ENCODE data around the gene RFLNA. TPM values are rescaled to one million over a fixed set of nuclear protein-coding genes. Genes with fewer than 3 reads are reported as not detected.

Gene RFLNA
- polyA plus RNA-seq, 1 donor from 2014 or later = 9.6 TPM

- Histone ChIP-seq H2AFZ (ENCODE audit: low read depth, low read length) (no peak overlapping the region), H3K4me3 (ENCODE audit: low read length) (no peak overlapping the region), H3K9me2 (ENCODE audit: insufficient read depth, low read length) (no peaks in the 10 kb centered on the region), H3K27me3 (ENCODE audit: insufficient read depth, low read depth, low read length) (no peaks in the 10 kb centered on the region), H3F3A (ENCODE audit: insufficient read depth, low read length, poor library complexity, severe bottlenecking) (no peaks in the 10 kb centered on the region), H4K20me1 (ENCODE audit: insufficient read depth) (no peaks in the 10 kb centered on the region), H3K79me2 (replicated peaks; ENCODE audit: insufficient read depth, low read length) (no peaks in the 10 kb centered on the region), H3K27ac (ENCODE audit: low read length) (no peak overlapping the region), H3K9me3 (ENCODE audit: low read length) (no peaks in the 10 kb centered on the region), H3K4me2 (ENCODE audit: low read length) (no peak overlapping the region), H3K9ac (ENCODE audit: low read length) (no peak overlapping the region), H3K36me3 (ENCODE audit: insufficient read depth, low read length) (no peaks in the 10 kb centered on the region)
- TF ChIP-seq MXI1 (conservative IDR thresholded peaks at IDR 0.05; ENCODE audit: poor library complexity, severe bottlenecking) (no peak), EP300 (conservative IDR thresholded peaks at IDR 0.05; ENCODE audit: poor library complexity, severe bottlenecking) (no peak), TAF1 (IDR thresholded peaks at IDR 0.05; ENCODE audit: low read depth) (no peak), RAD21 (conservative IDR thresholded peaks at IDR 0.05) (no peak)
Observed at GRCh38 chr12:124336742-124337520, 42.0 kb downstream of the RFLNA start.

GRCh38 chr12:124337622-124338021 lies 42.7 kb downstream of the RFLNA start:
- Histone ChIP-seq H3K27me3 (ENCODE audit: insufficient read depth, low read depth, low read length) (no peaks in the 10 kb centered on the region), H3K9me3 (ENCODE audit: low read length) (no peaks in the 10 kb centered on the region), H3K79me2 (replicated peaks; ENCODE audit: insufficient read depth, low read length) (no peaks in the 10 kb centered on the region), H3F3A (ENCODE audit: insufficient read depth, low read length, poor library complexity, severe bottlenecking) (no peaks in the 10 kb centered on the region), H3K36me3 (ENCODE audit: insufficient read depth, low read length) (peaks cover under 1% of the 10 kb centered on the region), H3K9ac (ENCODE audit: low read length) (no peak overlapping the region), H4K20me1 (ENCODE audit: insufficient read depth) (no peaks in the 10 kb centered on the region), H3K9me2 (ENCODE audit: insufficient read depth, low read length) (no peaks in the 10 kb centered on the region), H3K4me3 (ENCODE audit: low read length) (no peak overlapping the region), H2AFZ (ENCODE audit: low read depth, low read length) (no peak overlapping the region), H3K27ac (ENCODE audit: low read length) (no peak overlapping the region), H3K4me2 (ENCODE audit: low read length) (no peak overlapping the region)
- no peak for TF ChIP-seq EP300 (conservative IDR thresholded peaks at IDR 0.05; ENCODE audit: poor library complexity, severe bottlenecking)
- no peak for TF ChIP-seq TAF1 (IDR thresholded peaks at IDR 0.05; ENCODE audit: low read depth)
- TF ChIP-seq RAD21 (conservative IDR thresholded peaks at IDR 0.05) = no peak
- no peak for TF ChIP-seq REST (IDR thresholded peaks at IDR 0.05; ENCODE audit: borderline replicate concordance)
- TF ChIP-seq SMC3 (conservative IDR thresholded peaks at IDR 0.05; ENCODE audit: poor library complexity) = no peak
- no peak for TF ChIP-seq MXI1 (conservative IDR thresholded peaks at IDR 0.05; ENCODE audit: poor library complexity, severe bottlenecking)
- no peak for TF ChIP-seq POLR2AphosphoS5 (IDR thresholded peaks at IDR 0.05)
- no peak for TF ChIP-seq EZH2 (IDR thresholded peaks at IDR 0.05; ENCODE audit: borderline replicate concordance, insufficient read depth, low read length, poor library complexity, severe bottlenecking)
- TF ChIP-seq CTCF (IDR thresholded peaks at IDR 0.05; ENCODE audit: poor library complexity, severe bottlenecking) = no peak
